NCI-H345 treated with DMSO at 0.1 percent for 48 hours (cell line): ENCODE data around the gene TEX36.
"Not testable (repeated sequence)": the region's sequence is repeated elsewhere in the genome, so short reads cannot be mapped to it uniquely, and the experiment has no call there.

Experiments used
- DNase-seq: peaks from one replicate; lab custom pipeline; 2025; ENCODE audit not compliant: unreplicated experiment; lab: John Stamatoyannopoulos, UW

Gene TEX36

GRCh38 chr10:125692601-125693523 lies 9.9 kb upstream of the TEX36 start:
- DNase-seq, result no peak

- no peak for DNase-seq
Measured at GRCh38 chr10:125692196-125692595, 9.2 kb upstream of the TEX36 start.

- DNase-seq, result no peak
Measured at GRCh38 chr10:125691160-125691981, 8.4 kb upstream of the TEX36 start.

- DNase-seq, result no peak
Measured at GRCh38 chr10:125689955-125690569, 7.1 kb upstream of the TEX36 start.

- DNase-seq, result no peak
Measured at GRCh38 chr10:125687507-125688185, 4.7 kb upstream of the TEX36 start.

GRCh38 chr10:125684581-125684980 lies 1.6 kb upstream of the TEX36 start:
- DNase-seq, result no peak

GRCh38 chr10:125683821-125684220 lies 858 bp upstream of the TEX36 start:
- DNase-seq, result no peak

- no peak for DNase-seq
Measured at GRCh38 chr10:125679436-125679835, 3.5 kb downstream of the TEX36 start.

- no peak for DNase-seq
Measured at GRCh38 chr10:125672884-125673283, 10.1 kb downstream of the TEX36 start.

- DNase-seq, result no peak
Measured at GRCh38 chr10:125662584-125662983, 20.4 kb downstream of the TEX36 start.

- no peak for DNase-seq
Measured at GRCh38 chr10:125661941-125662515, 20.9 kb downstream of the TEX36 start.

- DNase-seq, result no peak
Measured at GRCh38 chr10:125661431-125661940, 21.5 kb downstream of the TEX36 start.

GRCh38 chr10:125659071-125659470 lies 23.9 kb downstream of the TEX36 start:
- no peak for DNase-seq

- DNase-seq, result no peak
Measured at GRCh38 chr10:125656523-125656922, 26.4 kb downstream of the TEX36 start.

GRCh38 chr10:125653113-125653512 lies 29.9 kb downstream of the TEX36 start:
- not testable (repeated sequence) for DNase-seq

GRCh38 chr10:125646311-125646710 lies 36.7 kb downstream of the TEX36 start:
- DNase-seq, result no peak

- DNase-seq, result no peak
Measured at GRCh38 chr10:125641398-125641797, 41.6 kb downstream of the TEX36 start.

- no peak for DNase-seq
Measured at GRCh38 chr10:125640653-125641052, 42.3 kb downstream of the TEX36 start.

GRCh38 chr10:125639846-125640245 lies 43.1 kb downstream of the TEX36 start:
- DNase-seq, result no peak

GRCh38 chr10:125638555-125638954 lies 44.4 kb downstream of the TEX36 start:
- DNase-seq, result no peak
